ENCODE results near the gene ARAP1.

DNA sequence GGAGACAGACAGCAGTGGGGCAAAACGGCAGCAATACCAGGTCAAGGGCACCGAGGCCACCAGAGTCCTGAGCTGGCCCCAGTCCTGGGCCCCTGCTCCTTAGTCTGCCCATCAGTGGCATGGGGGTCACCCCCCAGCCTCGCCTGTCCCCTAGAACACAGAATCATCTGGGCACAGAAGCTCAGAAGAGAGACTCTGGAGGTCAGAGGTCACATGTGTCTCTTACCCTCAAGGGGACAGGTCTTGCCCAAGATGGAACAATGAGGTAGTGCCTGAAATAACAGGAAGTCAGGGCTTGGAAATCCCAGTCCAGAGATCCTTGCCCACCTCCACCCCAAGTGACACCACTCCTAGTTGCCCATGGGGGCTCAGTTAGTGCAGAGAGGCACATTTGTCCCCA, 98.6 kb downstream of the ARAP1 start:
- TF ChIP-seq, protein P1, sequence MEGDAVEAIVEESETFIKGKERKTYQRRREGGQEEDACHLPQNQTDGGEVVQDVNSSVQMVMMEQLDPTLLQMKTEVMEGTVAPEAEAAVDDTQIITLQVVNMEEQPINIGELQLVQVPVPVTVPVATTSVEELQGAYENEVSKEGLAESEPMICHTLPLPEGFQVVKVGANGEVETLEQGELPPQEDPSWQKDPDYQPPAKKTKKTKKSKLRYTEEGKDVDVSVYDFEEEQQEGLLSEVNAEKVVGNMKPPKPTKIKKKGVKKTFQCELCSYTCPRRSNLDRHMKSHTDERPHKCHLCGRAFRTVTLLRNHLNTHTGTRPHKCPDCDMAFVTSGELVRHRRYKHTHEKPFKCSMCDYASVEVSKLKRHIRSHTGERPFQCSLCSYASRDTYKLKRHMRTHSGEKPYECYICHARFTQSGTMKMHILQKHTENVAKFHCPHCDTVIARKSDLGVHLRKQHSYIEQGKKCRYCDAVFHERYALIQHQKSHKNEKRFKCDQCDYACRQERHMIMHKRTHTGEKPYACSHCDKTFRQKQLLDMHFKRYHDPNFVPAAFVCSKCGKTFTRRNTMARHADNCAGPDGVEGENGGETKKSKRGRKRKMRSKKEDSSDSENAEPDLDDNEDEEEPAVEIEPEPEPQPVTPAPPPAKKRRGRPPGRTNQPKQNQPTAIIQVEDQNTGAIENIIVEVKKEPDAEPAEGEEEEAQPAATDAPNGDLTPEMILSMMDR (IDR thresholded peaks at IDR 0.05): no peak
- no peak for TF ChIP-seq EZH2 (IDR thresholded peaks at IDR 0.05)
- no peak for TF ChIP-seq EZH2phosphoT487 (IDR thresholded peaks at IDR 0.05)
